Naive B cell (primary cell): ENCODE results near the gene PTPRE. TPM values are rescaled to one million over a fixed set of nuclear protein-coding genes. Genes with fewer than 3 reads are reported as not detected.
"Not testable (repeated sequence)": the region's sequence is repeated elsewhere in the genome, so short reads cannot be mapped to it uniquely, and the experiment has no call there.

Source experiments
- ATAC-seq, 2 donors: fragments of 150-1000 bp; cut with Tn5 transposase; 2 replicates each; pipeline ENCODE4 v1.10.0; 2021; ENCODE audit warnings: low read depth in 2 of 2, mild to moderate bottlenecking in 2 of 2, moderate library complexity in 2 of 2
- DNase-seq: peaks from one replicate; pipeline ENCODE4 v3.0.0; 2022
- H3K27ac Mint-ChIP-seq, 6 donors: one replicate each; pipeline ENCODE4 v1.8.0; 2020 to 2022; ENCODE audit warnings: mild to moderate bottlenecking in 6 of 6, mixed read lengths in 6 of 6, moderate library complexity in 5 of 6, inconsistent platforms in 2 of 6
- H3K27me3 Mint-ChIP-seq, 3 donors: one replicate each; pipeline ENCODE4 v1.8.0; 2021 to 2022; ENCODE audit warnings: mixed read lengths in 3 of 3, mild to moderate bottlenecking in 1 of 3
- H3K36me3 Mint-ChIP-seq, 2 donors: one replicate each; pipeline ENCODE4 v1.8.0; 2020 to 2022; ENCODE audit warnings: mixed read lengths in 2 of 2, inconsistent platforms in 1 of 2, mild to moderate bottlenecking in 1 of 2
- H3K4me1 Mint-ChIP-seq, 3 donors: one replicate each; pipeline ENCODE4 v1.8.0; 2020 to 2022; ENCODE audit warnings: mixed read lengths in 3 of 3, inconsistent platforms in 1 of 3, mild to moderate bottlenecking in 1 of 3, moderate library complexity in 1 of 3
- H3K4me3 Mint-ChIP-seq, 8 donors: one replicate each; pipeline ENCODE4 v1.8.0; 2020 to 2022; ENCODE audit warnings: mild to moderate bottlenecking in 8 of 8, mixed read lengths in 8 of 8, moderate library complexity in 8 of 8, inconsistent platforms in 2 of 8
- H3K9me3 Mint-ChIP-seq, 7 donors: one replicate each; pipeline ENCODE4 v1.8.0; 2020 to 2022; ENCODE audit warnings: mixed read lengths in 7 of 7, mild to moderate bottlenecking in 5 of 7, inconsistent platforms in 2 of 7, moderate library complexity in 1 of 7
- polyA plus RNA-seq, 6 donors: library from polyadenylated mRNA; unstranded; fragments of 300-500 nt; fragmentation: Illumina TruSeq; gene quantifications; one replicate each; pipeline ENCODE4 v1.2.3, GENCODE V29; 2021; ENCODE audit warnings: low read depth in 6 of 6

PTPRE gene
- polyA plus RNA-seq, 6 donors from 2014 or later = 6.0 to 15.9 (median 9.9) TPM

DNA sequence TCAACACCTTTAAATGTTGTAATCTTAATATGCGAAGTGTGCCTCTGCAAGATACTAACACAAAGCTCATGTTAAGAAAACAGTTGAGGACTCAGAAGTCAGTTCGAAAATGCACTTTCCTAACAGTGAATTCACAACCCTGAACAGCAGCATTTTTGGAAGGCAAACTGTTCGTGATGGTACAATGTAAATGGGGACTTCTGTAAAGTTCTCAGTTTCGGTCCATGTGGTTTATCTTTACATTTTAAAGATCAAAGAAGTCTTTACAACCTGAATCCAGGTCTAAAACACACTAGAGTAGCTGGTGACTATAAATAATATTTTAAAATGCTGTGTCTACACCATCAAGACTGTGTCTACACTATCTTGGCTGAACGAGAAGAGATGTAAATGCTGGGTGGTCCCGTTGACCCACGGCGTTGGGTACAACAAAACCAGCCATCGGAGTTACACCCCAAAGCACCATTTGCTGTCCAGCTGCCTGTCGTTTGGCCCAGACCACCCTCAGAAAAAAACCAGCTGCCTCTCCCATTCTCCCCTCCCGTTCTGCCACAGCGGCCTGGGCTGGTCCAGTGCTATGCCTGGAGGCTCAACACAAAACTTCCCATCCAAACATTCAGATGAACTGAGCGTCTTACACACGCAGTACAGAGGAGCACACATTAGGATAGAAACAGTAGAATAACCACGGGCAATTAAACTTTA, 176.4 kb downstream of the PTPRE start:
- H3K27ac Mint-ChIP-seq = no peak overlapping the region
- peaks cover 14 to 25% of the 10 kb centered on the region in 2 donors for H3K36me3 Mint-ChIP-seq
- no peaks in the 10 kb centered on the region for H3K9me3 Mint-ChIP-seq
- ATAC-seq (no peak), DNase-seq (no peak)
- H3K4me3 Mint-ChIP-seq = no peak overlapping the region
- no peaks in the 10 kb centered on the region for H3K27me3 Mint-ChIP-seq
- H3K4me1 Mint-ChIP-seq = peaks cover 0 to 2% (median 0%) of the 10 kb centered on the region in 3 donors

- Mint-ChIP-seq H3K4me3 (no peak overlapping the region), H3K27ac (peak overlapping the region in 1 of 6 donors; percentile 21), H3K4me1 (peaks cover 0 to 2% (median 0%) of the 10 kb centered on the region in 3 donors), H3K36me3 (peaks cover 10 to 23% of the 10 kb centered on the region in 2 donors), H3K27me3 (no peaks in the 10 kb centered on the region), H3K9me3 (no peaks in the 10 kb centered on the region)
- ATAC-seq (no peak), DNase-seq (no peak)
These were observed 177.5 kb downstream of the PTPRE start for GRCh38 chr10:128084364-128084763.

DNA sequence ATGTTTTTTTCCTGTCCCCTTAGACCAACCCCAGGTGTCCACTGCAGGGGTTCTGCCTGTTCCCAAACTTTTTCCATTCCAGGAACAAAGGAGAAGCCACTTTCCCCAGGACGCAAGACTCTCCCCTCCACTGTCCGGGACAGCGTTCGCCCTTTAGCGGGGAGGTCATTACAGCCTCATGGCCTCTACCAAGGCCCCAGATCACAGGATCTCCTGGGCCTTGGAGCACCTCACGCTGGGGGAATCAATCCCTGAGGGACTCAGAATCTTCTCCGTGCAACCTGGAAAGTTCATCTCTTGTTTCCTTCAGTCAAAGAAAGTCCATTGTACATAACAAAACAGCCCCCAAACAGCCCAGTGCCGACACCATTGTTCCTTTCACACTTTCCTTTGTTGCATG, 178.1 kb downstream of the PTPRE start:
- ATAC-seq (no peak), DNase-seq (no peak)
- H3K36me3 Mint-ChIP-seq = peaks cover 7 to 18% of the 10 kb centered on the region in 2 donors
- no peak overlapping the region for H3K4me3 Mint-ChIP-seq
- no peaks in the 10 kb centered on the region for H3K27me3 Mint-ChIP-seq
- H3K9me3 Mint-ChIP-seq = no peaks in the 10 kb centered on the region
- H3K27ac Mint-ChIP-seq = no peak overlapping the region
- H3K4me1 Mint-ChIP-seq = peaks cover 0 to 2% (median 0%) of the 10 kb centered on the region in 3 donors

DNA sequence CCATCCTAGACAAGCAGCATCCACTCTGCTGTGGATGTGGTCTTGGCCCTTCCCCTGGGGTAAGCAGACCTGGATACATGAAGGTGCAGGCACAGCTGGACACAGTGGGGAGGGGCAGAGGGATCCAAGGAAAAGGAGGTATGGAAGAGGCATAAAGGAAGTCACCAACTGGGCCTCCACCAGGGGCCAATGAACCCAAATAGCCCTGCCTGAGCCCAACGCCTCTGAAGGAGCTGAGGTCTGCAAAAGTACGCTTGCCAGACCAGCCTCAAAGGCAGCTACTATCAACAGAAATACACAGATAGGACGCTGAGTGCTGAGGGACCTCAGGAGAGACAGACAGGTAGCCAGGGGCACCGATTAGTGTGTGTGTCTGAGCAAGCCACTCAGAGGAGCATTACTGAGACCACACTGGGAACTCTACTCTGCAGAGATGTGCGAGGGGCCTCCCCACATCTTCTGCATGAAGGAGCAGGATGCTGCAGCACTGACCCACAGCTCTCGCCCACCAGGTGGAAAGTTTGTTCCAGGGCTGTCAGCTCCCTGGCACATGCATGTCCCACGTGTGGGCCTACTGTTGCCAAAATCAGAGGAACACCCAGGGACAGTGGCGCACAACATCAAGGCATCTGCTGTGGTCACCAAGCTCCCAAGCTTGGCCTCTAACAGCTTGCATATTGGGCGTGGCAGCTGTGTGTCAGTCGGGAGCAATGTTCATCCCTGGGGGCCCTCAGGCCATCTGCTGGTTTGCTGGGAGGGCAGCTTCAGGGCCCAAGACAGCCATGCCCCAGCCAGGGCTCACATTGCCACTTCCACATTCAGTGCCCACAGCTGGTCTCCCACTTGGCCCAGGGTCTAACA, 179.3 kb downstream of the PTPRE start:
- ATAC-seq (no peak), DNase-seq (no peak)
- H3K4me1 Mint-ChIP-seq = peaks cover 0 to 2% (median 0%) of the 10 kb centered on the region in 3 donors
- H3K4me3 Mint-ChIP-seq = no peak overlapping the region
- H3K36me3 Mint-ChIP-seq = peaks cover 7 to 8% of the 10 kb centered on the region in 2 donors
- no peaks in the 10 kb centered on the region for H3K27me3 Mint-ChIP-seq
- no peaks in the 10 kb centered on the region for H3K9me3 Mint-ChIP-seq
- peak overlapping the region in 1 of 6 donors; percentile 64 for H3K27ac Mint-ChIP-seq

DNA sequence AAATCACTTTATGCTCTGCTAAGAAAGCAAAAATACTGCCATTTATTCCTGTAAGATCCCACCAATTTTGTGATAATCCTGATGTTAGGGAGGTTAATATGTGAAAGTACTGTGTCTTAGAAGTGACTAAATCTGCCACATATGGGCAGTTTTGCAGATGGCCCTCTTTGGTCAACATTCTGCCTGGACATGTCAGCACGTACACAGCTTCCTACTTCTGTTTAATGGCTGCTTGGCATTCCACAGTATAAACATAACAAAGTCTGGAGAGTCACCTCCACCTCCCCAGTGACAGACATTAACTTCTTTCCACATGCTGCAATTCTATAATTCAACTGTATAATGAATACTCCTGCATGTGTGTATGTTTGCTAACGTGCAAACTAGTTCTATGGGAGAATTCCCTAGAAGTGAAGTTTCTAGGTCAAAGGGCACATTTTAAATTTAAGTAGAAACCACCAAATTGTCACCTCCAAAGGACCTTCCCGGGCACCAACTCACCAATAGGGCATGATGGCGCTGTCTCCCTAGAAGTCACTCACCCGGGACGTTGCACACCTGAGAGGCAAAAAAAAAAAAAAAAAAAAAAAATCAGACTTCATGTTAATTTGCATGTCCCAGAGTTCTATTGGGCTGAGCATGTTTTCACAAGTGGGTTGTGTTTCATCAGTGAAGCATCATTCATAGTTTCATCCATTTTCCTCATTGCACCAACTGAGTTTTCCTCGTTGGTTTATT, 180.4 kb downstream of the PTPRE start:
- ATAC-seq (no peak), DNase-seq (no peak)
- Mint-ChIP-seq H3K9me3 (no peaks in the 10 kb centered on the region), H3K27me3 (no peaks in the 10 kb centered on the region), H3K36me3 (peaks cover 7 to 8% of the 10 kb centered on the region in 2 donors), H3K27ac (no peak overlapping the region), H3K4me3 (no peak overlapping the region), H3K4me1 (peaks cover 0 to 2% (median 0%) of the 10 kb centered on the region in 3 donors)

GRCh38 chr10:128087884-128088709, 181.2 kb downstream of the PTPRE start:
- ATAC-seq = no peak
- Mint-ChIP-seq H3K4me3 (no peak overlapping the region), H3K27ac (no peak overlapping the region), H3K4me1 (peaks cover 0 to 2% (median 0%) of the 10 kb centered on the region in 3 donors), H3K36me3 (peaks cover 7 to 8% of the 10 kb centered on the region in 2 donors), H3K9me3 (no peaks in the 10 kb centered on the region), H3K27me3 (no peaks in the 10 kb centered on the region)
- no peak for DNase-seq

- H3K4me3 Mint-ChIP-seq = no peak overlapping the region
- no peaks in the 10 kb centered on the region for H3K9me3 Mint-ChIP-seq
- no peaks in the 10 kb centered on the region for H3K36me3 Mint-ChIP-seq
- ATAC-seq (no peak), DNase-seq (no peak)
- peaks cover 0 to 9% (median 0%) of the 10 kb centered on the region in 3 donors for H3K4me1 Mint-ChIP-seq
- H3K27ac Mint-ChIP-seq = no peak overlapping the region
- no peaks in the 10 kb centered on the region for H3K27me3 Mint-ChIP-seq
These were observed 184.8 kb downstream of the PTPRE start for GRCh38 chr10:128091636-128092210.

DNA sequence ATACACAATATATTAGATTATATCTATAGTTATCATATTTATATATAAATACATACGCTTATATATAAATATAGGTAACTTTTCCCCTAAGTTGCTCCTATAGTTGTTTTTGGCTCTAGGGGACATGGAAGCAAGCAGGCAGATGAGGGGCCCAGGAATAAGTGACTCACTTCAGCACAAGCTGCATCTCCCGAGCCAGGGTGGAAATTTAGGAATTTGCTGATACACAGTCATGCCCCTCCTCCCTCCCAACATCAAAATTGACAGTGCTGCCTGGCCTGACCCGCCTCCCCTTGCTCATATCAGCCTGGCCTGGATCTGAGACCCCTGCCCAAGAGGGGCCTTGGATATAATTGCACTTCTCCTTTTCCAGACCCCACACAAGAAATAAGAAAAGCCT, 185.6 kb downstream of the PTPRE start:
- peaks cover 0 to 9% (median 0%) of the 10 kb centered on the region in 3 donors for H3K4me1 Mint-ChIP-seq
- H3K36me3 Mint-ChIP-seq = no peaks in the 10 kb centered on the region
- DNase-seq (no peak), ATAC-seq (no peak)
- no peak overlapping the region for H3K27ac Mint-ChIP-seq
- H3K9me3 Mint-ChIP-seq = no peaks in the 10 kb centered on the region
- no peaks in the 10 kb centered on the region for H3K27me3 Mint-ChIP-seq
- no peak overlapping the region for H3K4me3 Mint-ChIP-seq

- not testable (repeated sequence) for H3K27me3 Mint-ChIP-seq, ATAC-seq, H3K9me3 Mint-ChIP-seq, H3K36me3 Mint-ChIP-seq, H3K4me3 Mint-ChIP-seq, H3K4me1 Mint-ChIP-seq, DNase-seq
- peak overlapping the region in 1 of 6 donors; percentile 19 for H3K27ac Mint-ChIP-seq
These were observed 187.7 kb downstream of the PTPRE start for GRCh38 chr10:128094596-128094995.

GRCh38 chr10:128095027-128095752, 188.3 kb downstream of the PTPRE start:
- Mint-ChIP-seq H3K4me3 (peak overlapping the region in 2 of 8 donors; percentile 21 to 35), H3K27ac (peak overlapping the region in 1 of 6 donors; percentile 81), H3K4me1 (peaks cover 0 to 9% (median 0%) of the 10 kb centered on the region in 3 donors), H3K36me3 (no peaks in the 10 kb centered on the region), H3K27me3 (no peaks in the 10 kb centered on the region), H3K9me3 (no peaks in the 10 kb centered on the region)
- ATAC-seq = peak in 1 of 2 donors; percentile 56
- no peak for DNase-seq

DNA sequence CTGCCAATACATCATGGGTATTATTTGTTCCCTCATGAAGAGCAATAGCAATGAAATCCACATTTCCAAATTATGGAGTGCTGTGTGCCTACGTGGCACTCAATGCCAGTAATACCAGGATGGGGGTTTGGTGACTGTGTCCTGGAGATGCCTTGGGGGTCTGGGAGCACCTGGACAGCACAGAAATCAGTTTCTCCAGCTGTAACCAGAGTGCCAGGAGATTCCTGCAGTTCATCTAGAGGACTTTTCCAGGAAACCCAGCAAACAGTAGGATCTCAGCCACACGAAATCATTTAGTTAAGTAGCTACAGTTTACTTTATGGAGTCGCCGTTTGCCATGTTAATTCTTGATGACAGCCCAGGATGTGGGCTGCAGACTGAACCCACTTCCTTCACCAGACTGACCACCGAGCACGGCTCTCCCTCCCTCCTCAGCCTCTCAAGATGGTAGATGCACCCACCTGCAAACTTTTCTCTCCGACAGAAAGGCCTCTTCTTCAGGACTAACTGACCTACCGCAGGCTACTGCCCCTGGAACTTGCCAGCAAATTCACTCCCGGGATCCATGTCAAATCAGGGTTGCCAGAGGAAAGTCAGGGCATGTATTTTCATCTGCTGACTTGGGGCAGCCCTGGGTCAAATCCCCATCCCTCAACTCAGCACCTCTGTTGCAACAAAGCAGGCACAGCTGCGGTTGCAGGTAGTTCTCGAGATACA, 189.0 kb downstream of the PTPRE start:
- H3K27ac Mint-ChIP-seq = peak overlapping the region in 1 of 6 donors; percentile 56
- no peaks in the 10 kb centered on the region for H3K36me3 Mint-ChIP-seq
- H3K4me1 Mint-ChIP-seq = peaks cover 0 to 9% (median 0%) of the 10 kb centered on the region in 3 donors
- peak overlapping the region in 1 of 8 donors; percentile 51 for H3K4me3 Mint-ChIP-seq
- DNase-seq (no peak), ATAC-seq (no peak)
- H3K9me3 Mint-ChIP-seq = no peaks in the 10 kb centered on the region
- no peaks in the 10 kb centered on the region for H3K27me3 Mint-ChIP-seq
